HG03280 (cell line): ENCODE data around the gene PNLDC1.

Experiments used
- ATAC-seq: cut with Tn5 transposase; IDR thresholded peaks from one replicate; pipeline ENCODE4 v1.9.1; 2021; ENCODE audit warnings: mild to moderate bottlenecking, moderate library complexity; ENCODE audit not compliant: unreplicated experiment

PNLDC1 gene, protein sequence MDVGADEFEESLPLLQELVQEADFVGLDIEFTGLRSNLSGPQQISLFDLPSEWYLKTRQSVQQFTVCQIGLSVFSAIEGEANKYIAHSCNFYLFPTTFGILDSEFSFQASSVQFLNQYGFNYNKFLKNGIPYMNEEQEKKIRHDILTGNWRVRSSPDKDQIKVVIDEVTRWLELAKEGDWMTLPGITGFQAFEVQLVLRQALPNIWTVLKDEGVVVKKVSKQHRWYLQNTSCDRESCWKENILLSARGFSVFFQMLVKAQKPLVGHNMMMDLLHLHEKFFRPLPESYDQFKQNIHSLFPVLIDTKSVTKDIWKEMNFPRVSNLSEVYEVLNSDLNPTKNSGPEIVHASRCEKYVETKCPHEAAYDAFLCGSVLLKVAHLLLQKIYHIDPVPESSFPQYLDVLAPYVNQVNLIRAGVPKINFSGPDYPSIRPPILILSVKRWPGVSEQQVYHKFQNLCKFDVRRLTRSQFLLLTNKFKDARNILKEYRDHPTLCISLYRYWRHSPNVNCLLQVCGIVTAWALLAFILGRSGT

DNA sequence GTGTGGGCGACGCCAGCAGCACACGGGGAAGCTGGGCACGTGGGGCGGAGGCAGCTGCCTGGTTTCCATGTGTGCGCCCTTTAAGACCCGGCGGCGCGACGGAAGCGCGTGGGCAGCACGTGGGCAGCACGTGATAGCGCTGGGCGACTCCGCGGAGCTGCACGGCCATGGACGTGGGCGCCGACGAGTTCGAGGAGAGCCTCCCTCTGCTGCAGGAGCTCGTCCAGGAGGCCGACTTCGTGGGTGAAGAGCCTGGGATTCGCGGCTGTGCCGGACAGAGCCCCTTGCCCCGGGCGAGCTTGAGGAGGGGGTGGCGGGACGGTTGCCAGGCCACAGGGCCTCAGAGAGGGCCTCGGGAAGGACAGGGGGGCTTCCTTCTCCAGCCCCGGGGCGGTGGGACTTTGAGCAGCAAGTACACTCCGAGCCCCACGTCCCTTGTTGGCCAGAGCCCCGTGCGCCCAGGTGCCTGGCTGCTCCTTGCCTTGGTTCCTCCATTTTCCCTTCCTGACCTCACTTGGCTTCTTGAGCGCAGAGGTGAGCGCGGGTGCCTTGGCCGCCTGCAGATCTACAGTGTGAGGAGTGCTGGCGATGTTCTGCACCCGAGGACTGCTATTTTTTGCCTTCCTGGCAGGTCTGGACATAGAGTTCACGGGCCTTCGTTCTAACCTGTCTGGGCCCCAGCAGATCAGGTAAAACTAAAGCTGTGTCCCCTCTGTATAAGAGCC is at the start of gene PNLDC1:
TSS of gene PNLDC1 (plus strand) at position 136 of the 725 bp plus-strand sequence. CDS start at position 168, 32 bp downstream.
- ATAC-seq = no peak

DNA sequence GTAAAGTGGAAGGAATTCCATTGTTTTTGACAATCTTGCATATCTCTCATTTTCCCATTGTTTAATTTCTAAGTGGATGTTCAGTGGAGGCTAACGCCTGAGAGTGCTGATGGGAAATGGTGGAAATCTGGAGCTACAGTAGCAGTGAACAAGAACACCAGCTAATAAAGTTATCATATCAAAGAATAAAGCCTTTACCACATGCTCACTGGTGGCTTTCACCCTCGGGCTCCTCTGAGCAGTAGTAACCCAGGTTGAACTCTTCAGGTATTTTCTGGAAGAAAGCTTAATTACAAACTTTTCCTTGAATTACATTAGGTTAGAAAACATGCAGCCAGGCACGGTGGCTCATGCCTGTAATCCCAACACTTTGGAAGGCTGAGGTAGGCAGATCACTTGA is 48.6 kb upstream of the PNLDC1 start:
- ATAC-seq = no peak

DNA sequence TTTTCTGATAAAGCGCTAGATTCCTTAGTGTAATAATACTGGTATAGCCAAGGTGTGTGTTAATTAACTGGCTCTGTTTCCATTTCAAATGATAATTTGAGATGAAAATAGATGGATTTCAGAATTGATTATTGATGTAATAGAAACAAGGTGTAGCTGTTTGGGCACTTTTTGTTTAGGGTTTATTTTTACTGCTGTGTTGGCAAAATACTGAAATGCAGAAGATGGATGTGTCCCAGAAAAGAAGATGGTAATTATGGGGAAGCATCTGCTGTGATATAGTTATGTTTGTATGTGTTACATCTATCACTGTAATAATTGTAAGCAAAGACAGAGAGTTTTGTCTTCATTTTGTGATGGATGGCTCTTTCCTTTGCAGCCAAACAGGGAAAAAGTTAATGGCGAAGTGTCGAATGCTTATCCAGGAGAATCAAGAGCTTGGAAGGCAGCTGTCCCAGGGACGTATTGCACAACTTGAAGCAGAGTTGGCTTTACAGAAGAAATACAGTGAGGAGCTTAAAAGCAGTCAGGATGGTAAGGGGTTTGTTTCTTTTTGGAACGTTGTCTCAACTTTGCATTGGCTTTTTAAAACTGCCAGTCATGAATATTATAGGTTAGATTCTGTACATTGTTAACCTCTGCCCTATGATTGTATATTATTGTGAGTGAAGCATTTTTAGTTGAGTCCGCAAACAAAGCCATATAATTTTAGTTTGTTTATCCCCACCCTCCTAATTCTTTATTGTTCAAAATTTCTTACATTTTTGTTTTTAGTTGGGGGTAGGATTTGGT is 46.8 kb upstream of the PNLDC1 start:
- ATAC-seq = no peak

DNA sequence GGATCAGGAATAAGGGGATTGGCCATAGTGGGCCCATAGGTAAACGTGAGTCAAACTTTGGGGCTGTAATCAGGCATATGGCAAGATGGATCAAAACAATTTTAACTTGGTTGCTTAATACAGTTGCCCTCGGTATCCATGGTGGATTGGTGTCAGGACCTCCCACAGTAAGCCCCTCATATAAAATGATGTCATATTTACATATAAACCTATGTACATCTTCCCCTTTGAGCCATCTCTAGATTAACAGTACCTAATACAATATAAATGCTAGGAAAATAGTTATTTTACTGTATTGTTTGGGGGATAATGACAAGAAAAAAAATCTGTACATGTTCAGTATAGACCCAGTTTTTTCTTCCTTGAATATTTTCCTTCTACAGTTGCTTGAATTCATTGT is 45.7 kb upstream of the PNLDC1 start:
- ATAC-seq = no peak

DNA sequence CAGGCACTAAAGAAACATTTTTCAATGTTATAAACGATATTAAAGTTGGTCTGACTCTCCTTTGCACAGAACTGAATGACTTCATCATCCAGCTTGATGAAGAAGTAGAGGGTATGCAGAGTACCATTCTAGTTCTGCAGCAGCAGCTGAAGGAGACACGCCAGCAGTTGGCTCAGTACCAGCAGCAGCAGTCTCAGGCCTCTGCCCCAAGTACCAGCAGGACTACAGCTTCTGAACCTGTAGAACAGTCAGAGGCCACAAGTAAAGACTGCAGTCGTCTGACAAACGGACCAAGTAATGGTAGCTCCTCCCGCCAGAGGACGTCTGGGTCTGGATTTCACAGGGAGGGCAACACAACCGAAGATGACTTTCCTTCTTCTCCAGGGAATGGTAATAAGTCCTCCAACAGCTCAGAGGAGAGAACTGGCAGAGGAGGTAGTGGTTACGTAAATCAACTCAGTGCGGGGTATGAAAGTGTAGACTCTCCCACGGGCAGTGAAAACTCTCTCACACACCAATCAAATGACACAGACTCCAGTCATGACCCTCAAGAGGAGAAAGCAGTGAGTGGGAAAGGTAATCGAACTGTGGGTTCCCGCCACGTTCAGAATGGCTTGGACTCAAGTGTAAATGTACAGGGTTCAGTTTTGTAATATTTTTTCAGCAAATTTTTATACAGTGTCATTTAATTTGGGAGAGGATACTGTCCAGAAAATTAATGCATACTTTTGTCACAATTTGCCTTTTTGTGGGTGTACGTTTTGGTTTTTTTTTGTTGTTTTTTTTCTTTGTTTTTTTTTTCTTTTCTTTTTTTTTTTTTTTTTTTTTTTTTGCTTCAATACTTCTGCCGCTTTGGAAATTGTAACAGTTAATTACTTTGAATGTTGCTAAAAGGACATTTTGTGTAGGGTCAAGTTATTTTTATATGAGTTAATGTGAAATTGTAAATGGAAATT is 44.8 kb upstream of the PNLDC1 start:
- ATAC-seq = no peak

DNA sequence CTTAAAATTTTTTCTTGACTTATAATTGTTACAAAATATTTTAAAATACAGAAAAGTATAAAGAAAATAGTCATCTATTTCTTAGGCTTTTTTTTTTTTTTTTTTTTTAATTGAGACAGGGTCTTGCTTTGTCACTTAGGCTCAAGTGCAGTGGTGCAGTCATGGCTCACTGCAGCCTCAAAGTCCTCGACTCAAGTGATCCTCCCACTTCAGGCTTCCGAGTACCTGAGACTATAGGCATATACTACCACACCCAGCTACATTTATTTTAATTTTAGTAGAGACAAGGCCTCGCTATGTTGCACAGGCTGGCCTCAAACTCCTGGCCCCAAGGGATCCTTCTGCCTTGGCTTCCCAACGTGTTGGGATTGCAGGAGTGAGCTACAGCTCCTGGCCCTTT is 43.6 kb upstream of the PNLDC1 start:
- ATAC-seq = no peak

DNA sequence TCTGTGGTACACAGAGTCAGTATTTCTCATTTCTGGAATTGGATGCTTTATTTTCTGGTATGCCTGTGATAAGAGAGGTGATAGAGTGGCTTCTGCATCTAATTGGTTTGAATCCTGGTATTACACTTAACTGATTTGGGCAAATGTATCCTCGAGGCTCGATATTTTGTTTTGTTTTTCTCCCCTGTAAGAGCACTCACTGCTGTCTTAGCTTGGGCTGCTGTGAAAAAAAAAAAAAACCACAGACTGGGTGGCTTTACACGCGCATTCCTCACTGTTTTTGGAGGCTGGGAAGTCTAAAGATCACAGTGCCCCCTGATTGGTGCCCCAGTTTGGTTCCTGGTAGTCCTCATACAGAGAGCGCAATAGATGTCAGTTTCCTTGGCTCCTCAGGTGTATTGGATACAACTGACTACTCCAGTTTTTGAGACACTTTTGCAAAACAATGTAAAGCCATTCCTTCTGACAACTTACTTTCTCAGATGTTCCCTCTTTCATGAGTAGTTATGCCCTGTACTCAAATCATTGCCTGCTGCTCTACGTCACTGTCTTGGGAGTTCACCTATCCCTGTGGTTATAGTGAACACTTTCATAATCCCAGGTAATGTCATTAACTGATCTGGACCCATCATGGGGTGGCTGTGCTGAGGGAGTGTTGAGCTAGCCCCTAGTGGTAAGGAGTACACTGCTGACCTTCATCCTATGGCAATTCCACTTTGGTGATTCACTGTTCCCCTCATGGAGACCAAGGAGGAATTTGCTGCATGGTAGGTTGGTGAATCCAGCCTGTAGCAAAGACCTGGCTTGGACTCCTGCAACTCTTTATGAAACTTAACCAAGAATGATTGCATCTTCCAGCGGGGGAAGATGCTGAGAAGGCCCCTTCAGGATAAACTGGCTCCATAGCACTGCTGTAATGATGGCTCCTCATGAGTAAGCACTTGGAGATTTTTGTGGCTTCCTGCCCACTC is 41.8 kb upstream of the PNLDC1 start:
- no peak for ATAC-seq

DNA sequence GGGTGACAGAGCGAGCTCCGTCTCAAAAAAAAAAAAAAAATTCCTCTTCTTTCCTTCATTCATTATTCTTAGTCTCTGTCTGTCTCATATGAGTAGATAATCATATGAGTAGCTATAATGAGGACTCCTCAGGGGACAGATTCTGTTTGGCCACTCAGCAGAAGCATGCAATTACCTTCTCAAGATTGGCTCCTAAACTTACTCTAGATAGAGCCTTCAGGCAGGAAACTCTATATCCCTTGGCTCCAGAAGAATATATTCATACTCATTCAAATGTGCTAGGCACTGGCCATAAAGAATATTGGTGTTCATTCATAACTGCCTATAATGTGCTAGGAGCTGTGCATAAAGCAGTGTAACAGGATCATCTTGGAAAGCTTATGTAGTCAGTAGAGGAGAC is 40.4 kb upstream of the PNLDC1 start:
- ATAC-seq = no peak

DNA sequence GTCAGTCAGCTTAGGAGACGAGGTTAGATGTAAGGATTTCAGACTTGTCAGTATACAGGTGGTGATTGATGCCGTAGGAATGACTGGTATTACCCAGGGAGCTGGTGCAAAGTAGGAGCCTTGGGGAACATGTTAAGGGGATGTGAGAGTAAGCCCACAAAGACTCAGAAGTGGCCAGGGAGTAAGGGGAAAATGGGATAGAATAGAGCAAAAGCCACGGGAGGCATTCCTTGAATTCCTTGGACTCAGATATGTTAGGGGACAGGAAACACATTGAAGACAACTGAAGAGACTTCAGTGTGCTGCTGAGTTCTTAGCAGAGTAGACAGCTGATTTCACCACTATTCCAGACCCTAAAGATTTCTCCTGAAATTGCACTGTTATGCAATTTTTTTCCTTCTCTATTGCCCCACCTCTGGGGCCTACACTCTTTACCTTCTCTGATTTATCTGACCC is 39.4 kb upstream of the PNLDC1 start:
- ATAC-seq = no peak

DNA sequence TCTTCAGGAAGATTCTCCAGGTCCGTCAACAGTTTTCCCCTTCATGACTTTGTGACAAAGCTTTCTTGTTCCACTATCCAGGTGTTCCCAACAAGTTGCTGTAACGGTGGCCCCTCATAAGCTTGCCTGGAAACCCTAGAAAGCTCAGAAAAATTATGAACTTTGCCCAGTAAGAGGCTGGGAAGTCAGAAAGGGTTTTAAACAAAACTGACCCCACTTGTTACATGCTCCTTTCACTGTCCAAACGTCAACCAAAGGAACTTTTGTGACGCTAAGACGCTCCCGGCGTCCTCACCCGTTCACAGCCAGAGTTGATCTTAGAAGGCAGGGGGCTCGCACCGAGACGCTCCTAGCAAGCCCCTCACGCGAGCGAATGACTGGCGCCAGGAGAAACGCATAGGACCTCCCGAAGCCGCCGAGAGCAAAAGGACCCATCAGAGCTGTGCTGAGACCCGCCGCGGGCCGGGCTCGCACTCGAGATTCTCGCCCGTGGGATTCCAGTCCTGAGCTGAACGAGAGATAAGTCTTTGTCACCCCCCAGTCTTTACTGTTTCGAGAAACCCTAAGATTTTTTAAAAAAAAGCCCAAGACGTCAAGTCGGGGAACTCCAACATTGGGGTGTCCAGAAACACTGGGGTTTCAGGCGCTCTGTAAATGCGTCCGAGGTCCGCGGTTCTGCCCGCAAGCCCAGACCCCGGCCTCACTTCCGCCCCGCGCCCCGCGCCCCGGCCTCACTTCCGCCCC is 38.8 kb upstream of the PNLDC1 start:
- ATAC-seq = peak; percentile 1

DNA sequence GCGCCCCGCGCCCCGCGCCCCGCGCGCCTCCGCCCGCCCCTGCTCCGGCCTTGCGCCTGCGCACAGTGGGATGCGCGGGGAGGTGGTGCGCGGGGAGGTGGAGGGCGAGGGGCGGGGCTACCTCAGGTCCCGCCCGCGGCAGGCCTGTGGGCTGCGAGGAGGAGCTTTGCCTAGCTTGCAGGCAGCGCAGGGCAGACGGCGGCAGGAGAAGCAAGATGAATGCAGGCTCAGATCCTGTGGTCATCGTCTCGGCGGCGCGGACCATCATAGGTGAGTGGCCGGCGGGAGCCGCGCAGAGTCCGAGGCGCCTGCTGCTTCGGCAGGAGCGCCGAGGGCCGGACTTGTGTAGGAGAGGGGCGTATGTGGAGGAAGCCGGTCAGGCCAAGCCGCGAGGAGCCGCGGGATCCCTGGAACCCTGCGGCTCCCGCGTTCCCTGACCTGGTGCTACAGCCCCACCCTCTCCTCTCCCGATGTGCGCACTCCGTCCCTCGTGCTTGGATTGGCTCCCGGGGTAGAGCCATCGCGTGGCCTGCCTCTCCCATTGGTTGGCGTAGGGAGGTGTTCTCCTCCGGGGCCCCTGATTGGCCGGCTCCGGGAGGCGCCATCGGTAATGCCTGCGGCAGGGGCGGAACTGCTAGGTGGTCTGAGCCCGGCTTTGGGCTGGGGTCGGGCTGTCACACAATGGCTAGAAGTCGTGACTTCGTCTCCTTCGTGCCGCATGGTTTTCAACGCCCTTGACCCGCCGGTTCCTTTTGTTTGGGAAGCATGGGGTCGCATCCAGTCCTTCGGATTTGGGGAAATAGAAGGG is 38.0 kb upstream of the PNLDC1 start, which contains the start of gene ACAT2:
TSS of gene ACAT2 (plus strand) at position 173 of the 808 bp plus-strand sequence. CDS start at position 216, 43 bp downstream.
- peak; percentile 97 for ATAC-seq

DNA sequence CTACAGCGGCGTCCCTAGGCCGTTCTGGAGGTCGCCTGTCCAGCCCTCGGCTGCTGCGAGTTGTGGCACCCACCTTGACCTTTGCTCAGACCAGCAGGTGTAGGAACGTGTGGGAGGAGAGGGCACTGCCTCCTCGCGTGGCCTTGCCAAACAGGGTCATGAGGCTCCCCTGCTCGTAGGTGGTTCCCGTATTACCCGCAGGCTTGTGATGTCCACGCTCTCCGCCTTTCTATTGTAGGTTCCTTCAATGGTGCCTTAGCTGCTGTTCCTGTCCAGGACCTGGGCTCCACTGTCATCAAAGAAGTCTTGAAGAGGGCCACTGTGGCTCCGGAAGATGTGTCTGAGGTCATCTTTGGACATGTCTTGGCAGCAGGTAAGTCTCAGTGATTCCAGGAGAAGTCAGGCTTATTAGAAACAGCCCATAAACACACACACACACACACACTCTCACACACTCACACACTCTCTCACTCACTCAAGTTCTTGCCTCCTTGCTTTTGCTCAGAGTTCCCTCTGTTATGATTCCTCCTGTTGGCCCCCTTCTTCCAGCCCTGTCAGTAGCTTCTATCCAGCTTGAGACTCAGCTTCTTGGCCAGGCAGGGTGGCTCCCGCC is 37.3 kb upstream of the PNLDC1 start:
- peak; percentile 5 for ATAC-seq

DNA sequence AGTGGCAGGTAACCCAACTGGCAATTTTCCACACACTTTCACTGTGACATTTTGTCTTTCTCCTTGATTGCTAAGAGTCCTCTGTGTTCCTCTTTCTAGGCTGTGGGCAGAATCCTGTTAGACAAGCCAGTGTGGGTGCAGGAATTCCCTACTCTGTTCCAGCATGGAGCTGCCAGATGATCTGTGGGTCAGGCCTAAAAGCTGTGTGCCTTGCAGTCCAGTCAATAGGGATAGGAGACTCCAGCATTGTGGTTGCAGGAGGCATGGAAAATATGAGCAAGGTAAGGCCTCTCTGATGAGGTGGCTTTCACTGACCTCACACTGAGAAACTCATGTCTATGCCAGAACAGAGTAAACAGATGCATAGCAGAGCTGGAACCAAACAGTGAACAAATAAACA is 33.2 kb upstream of the PNLDC1 start:
- no peak for ATAC-seq

DNA sequence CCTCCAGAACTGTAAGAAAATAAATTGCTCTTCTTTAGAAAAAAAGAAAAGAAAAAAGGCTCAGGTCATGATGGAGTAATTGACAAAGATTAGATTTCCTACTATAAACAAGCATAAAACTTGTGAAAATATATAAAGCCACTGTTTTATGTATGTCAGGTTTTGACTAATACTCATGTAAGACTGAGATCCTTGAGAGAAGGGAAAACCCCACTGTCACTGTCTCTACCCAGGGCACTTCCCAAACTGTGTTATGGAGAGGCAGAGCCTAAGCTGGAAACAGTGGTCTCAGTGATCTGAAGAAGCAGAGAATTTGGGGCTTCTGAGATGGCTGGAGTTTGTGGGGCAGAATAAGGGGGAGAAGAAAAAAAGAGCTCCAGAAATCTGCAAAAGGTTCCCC is 30.6 kb upstream of the PNLDC1 start:
- no peak for ATAC-seq

DNA sequence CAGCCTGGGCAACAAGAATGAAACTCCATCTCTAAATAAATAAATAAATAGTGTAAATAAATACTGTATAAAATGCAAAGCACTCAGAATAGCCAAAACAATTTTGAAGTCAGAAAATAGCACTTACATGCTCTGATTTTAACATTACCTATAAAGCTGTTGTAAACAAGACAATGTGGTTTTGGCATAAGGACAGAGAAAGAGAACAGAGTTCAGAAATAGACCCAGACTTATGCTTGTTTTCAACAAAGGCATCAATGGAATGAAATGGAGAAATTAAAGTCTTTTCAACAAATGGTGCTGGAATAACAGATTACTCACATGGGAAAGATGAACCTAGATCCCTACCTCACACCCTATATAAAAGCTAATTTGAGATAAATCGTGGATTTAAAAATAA is 27.9 kb upstream of the PNLDC1 start:
- ATAC-seq = no peak

DNA sequence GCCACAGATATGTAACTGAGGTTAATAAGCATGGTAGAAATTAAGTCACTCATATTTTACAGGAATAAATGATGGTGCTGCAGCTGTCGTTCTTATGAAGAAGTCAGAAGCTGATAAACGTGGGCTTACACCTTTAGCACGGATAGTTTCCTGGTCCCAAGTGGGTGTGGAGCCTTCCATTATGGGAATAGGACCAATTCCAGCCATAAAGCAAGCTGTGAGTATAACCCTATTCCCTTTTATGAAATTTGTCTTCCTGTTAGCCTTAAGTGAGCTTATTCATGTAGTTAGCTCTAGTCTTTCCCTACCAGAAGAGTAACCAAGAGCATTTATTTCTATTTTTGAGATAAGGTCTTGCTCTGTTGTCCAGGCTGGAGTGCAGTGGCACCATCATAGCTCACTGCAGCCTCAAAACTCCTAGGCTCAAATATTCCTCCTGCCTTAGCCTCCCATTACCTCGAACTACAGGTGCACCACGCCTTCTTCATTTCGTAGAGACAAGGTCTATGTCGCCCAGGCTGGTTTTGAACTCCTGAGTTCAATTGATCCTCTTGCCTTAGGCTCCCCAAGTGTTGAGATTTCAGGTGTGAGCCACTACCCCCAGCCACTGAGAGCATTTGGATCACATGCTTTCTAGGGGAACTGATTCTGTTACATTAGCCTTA is 22.7 kb upstream of the PNLDC1 start:
- no peak for ATAC-seq
